GM18907 (cell line): ENCODE data around the gene SHB.

Experiments
- ATAC-seq: cut with Tn5 transposase; IDR thresholded peaks from one replicate; pipeline ENCODE4 v1.9.1; 2021; ENCODE audit warnings: mild to moderate bottlenecking, moderate library complexity; ENCODE audit not compliant: unreplicated experiment

Gene SHB

DNA sequence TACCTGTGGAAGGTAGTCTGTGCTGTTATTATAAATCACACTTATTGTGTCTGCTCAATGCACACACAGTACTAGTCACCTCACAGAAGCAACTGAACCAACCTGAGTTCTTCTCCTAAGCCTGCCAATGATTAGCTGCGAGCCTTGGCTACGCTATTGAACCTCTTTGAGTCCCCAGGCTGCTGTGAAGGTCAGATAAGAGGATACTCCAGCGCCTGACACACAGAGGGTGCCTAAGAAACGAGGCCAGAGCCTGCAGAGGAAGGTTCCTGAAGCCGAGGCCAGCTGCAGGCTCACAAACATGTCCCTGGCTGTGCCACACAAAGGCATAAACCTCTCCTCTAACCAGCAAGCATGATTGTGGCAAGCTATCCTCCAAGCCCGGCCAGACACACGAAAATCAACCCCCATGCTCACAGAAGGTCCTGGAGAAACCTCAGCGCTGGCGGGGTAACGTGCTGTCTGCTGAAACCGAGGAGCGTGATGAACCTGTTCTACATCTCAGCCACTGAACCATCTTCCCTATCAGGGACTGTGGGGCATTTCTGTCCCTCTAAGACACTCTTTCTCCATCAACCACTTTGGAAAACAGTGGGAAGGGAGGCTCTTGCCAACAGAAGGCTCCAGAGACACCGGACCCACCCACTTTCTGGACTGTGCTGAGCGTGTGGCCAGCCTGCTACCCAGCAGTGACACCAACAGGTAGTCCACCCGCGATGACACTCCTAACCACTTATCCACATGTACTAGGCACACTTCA is 111.9 kb downstream of the SHB start:
- ATAC-seq, result no peak

- ATAC-seq, result no peak
Measured at GRCh38 chr9:37956423-37956820, 112.6 kb downstream of the SHB start.

DNA sequence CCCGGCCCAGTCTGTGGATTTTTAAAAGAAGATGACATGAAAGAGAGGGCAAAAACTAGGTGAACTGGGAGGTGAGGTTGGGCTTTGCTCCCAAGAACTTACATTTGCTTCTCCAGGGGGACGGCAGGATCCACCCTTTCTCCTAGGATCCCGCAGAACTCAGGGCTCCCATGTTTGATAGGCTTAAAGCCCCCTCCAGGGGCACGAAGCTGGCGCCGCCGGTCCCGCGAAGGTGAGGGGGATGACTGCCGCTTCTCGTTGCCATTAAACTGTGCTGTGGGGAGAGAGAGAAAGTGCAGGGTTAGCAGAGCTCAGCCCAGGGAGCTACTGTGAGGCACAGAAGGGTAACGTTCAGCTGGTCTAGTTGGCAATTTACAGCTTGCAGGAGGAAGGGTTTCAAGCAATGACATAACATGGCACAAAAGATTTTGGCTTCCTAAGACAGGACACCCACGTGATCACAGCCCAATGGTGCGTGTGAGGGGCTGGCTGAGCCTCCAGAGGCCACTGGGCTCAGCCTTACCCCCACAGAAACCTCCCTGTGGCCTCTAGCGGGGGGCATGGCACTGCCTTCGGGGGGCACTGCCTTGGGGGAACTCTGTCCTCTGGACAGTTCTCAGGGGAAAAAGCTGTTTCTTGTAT is 113.1 kb downstream of the SHB start:
- no peak for ATAC-seq

GRCh38 chr9:37954581-37954981 is 114.4 kb downstream of the SHB start:
- peak; percentile 34 for ATAC-seq

DNA sequence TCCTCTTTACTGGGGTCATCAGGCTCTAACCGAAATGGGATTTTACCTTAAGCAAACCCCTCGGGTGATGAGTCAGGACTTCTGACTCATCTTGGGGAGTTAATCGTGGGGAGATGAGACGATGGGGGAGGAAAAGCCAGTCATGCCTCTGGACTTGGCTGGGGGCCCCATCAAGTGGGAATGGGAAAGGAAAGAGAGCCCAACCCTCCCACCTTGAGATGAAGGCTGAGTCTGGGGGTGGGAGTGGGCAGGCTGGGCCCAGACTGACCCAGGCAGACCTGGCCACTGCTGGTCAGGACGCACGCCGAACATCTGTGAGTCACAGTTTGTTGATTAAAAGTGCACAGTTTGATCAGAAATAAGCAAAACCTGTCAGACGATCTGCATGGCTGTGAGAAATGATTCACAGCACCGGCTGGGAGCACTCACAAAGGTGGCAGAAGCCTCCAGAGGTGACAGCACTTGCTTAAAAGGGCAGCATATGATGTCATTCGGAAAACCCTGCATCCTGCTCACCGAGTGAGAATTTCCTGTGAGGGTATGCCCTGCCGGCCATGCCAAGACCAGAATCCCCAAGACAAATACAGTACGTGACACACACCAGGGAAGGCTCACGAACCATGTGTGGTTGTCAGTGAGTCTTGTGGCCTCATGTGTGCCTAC is 115.1 kb downstream of the SHB start:
- ATAC-seq, result peak; percentile 79

- ATAC-seq, result no peak
Measured at GRCh38 chr9:37953206-37953774, 115.7 kb downstream of the SHB start.

- ATAC-seq, result no peak
Measured at GRCh38 chr9:37952731-37953130, 116.3 kb downstream of the SHB start.

GRCh38 chr9:37951671-37952449 is 117.2 kb downstream of the SHB start:
- no peak for ATAC-seq

DNA sequence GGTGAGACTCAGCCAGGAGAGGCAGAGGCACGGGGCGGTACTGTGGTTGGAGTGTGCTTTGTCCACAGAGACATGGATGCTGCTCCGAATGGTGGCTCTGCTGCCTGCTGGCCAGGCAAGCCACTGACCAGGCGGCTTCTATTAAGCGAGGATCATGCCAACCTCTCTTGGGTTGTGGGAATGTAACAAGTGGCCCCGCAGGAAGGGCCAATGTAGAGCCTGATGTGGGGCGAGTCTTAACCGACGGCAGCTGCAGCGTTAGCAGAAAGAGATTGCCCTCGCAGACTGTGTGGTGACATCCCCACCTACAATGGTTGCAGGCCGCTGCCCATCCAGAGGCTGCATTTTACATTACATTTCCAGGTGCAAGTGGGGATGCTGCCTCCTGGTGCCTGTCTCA is 118.5 kb downstream of the SHB start:
- ATAC-seq, result no peak

- ATAC-seq, result no peak
Measured at GRCh38 chr9:37949576-37949975, 119.5 kb downstream of the SHB start.

- no peak for ATAC-seq
Measured at GRCh38 chr9:37948417-37948980, 120.5 kb downstream of the SHB start.

DNA sequence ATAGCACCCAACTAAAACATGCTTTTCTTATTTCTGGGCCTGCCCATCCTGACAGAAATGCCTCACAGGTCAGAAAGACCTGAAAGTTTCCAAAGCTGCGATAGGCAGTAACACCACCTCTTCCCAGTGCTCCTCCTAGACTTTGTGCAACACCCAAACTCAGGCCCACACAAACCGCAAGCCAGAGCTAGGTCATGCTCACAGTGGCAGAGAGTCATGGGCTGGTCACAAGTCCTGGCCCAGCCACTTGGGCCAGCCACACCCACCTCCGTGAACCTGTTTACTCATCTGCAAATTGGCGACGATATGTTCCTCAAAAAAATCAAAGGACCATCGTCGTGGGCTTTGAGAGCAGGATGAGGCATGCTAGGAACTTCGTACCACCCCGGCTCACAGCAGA is 121.0 kb downstream of the SHB start:
- ATAC-seq, result no peak

DNA sequence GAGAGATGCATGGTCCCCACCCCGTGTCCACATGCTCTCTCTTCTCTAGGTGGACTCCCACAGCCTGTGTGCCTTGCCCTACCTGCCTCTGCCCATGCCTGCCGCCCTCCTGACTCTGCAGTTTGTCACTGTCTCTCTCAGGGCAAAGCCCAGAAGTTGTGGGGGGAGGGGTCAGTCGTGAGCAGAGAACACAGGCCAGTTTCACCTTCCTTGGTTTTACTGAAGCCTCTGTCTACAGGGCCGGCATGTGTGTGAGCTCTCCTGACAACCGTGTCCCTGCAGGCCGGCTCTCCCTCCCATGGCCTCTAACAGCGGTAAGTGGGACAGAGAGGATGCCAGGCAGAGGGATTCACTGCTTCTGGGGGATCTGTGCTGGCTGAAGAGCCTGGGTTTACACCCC is 121.6 kb downstream of the SHB start:
- no peak for ATAC-seq

DNA sequence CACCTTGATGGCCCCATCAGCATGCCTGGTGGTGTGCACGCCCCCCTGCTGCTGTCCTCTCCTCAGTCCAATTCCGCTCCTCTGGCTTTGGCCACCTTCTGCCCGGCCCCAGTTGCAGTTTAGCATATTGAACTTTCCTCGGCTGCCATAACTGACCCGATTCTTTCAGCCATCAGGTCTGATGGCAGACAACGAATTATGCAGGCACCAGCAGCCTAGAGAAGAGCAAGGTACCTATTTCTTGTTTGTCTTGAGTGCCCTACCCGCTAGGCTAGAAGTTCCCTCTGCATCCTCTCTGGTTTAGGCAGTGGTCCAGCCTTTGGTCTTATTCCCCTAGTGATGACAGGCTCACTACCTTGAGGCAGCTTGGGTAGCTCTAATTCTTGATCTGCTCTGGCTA is 122.1 kb downstream of the SHB start:
- ATAC-seq, result no peak

GRCh38 chr9:37946041-37946440 is 123.0 kb downstream of the SHB start:
- ATAC-seq, result no peak

GRCh38 chr9:37944671-37945481 is 124.2 kb downstream of the SHB start:
- ATAC-seq, result no peak

- no peak for ATAC-seq
Measured at GRCh38 chr9:37944266-37944650, 124.8 kb downstream of the SHB start.

- no peak for ATAC-seq
Measured at GRCh38 chr9:37943345-37944265, 125.4 kb downstream of the SHB start.
